ENCODE results near the gene TMEM229B.

TMEM229B gene

DNA sequence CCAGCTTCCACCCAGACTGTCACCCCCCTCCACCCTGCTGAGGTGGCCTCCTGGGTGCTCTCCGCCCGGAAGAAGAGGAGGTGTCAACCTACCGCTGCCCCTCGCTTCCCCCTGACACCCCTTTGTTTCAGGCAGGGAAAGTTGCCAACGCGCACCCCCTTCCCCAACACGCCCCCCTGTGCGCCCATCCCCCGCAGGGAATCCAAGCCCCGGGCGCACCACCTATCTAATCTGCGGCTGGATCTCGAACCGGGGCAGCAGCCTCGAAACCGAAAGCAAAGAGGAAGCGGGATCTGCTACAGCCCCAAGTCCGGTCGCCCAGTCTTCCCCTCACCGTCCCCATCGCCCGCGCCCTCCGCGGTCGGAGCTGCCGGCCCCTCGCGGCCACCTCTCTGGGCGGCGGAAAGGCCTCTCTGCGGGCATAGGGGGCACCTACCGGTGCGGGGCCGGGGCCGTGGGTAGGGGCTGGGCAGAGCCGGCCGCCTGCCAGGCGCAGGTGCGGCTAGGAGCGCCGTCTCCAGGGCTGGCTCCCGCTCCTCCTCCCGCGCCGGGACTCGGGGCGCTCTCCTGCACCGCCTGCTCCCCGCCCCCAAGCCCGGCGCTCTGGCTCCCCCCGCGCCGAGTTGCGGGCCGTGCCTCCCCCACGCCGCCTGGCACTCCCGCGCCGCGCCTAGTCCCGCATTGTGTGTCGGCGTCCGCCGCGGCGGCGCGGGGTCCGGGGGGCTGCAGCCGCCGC, 26.3 kb upstream of the TMEM229B start:
- DNase-seq (ENCODE audit: low spot score), result peak; percentile 33

DNA sequence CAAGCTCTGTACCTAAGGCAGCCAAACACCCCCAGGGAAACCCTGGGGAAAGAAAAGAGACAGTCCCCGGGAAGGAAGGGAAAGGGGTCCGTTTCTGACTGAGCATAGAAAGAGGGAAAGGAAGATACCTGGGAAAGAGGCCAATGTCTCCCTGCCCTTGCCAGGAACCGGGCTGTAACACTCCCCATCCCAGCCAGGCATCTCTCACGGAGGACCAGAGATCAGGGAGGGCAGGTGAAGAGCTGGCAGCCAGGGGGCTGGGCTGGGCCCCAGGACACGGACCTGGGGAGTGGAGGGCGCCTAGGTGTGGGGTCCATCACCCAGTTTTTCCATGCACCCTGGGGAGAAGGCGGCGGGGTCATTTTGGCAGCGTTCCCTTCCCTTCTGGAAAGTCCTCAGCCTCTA, 25.7 kb upstream of the TMEM229B start:
- no peak for DNase-seq (ENCODE audit: low spot score)

DNA sequence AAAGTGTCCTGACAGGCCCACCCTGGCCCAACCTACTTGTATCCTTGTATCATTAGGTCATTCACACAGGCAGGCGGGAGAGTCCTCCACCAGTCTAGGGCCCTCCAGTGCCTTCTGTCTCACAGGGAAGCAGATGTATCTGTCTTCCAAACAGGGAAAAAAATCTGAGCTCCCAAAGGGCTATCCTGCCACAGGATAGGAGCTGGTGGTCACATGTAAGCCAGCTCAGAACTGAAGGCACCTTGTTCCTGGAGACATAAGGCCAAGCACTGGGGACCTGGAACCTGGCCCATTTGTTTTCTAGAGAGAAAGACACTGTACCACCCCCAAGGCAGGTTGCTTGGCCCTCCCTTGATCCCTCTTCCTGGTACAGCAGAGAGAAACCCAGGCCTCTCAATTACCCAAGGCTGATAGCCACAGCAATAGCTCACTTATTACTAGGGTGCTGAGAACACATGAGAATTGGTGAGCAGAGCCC, 25.1 kb upstream of the TMEM229B start:
- no peak for DNase-seq (ENCODE audit: low spot score)

DNA sequence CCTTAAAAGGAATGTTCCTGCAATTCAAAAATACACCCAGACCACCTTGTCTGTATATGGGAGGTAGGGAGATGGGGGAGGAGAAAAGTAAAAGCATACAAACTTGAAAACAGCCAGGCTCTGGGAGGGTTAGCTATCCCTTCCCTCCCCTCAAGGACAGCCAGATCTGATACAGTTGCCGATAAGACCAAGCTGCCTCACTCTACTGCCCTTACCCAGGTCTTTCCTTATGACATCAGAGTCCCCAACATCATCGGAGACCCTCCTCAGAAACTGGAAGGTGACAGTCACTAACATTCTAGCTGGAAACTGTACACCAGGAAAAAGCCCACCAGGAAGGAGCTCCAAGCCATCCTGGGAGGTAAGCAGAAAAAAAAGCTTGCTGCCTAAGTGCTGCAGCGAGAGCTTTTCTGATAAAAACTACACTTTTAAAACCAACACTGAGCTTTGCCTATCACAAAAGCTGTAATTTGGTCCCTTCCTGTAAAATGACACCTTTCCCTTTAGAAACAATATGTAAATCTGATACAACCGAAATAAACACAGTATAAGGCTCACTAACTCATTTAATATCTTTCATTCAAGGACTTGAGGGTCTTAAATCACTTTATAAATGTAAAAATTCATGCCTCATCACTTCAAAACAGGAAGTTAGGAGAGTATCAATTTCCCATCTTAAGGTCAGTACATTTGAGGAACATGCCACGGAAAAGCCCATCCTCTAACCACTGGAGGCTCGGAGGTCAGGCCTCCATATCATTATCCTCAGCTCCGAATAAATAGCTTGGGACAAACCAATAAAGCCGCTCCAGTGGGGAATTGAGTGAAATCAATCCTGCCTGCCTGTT, 24.2 kb upstream of the TMEM229B start:
- no peak for DNase-seq (ENCODE audit: low spot score)

DNA sequence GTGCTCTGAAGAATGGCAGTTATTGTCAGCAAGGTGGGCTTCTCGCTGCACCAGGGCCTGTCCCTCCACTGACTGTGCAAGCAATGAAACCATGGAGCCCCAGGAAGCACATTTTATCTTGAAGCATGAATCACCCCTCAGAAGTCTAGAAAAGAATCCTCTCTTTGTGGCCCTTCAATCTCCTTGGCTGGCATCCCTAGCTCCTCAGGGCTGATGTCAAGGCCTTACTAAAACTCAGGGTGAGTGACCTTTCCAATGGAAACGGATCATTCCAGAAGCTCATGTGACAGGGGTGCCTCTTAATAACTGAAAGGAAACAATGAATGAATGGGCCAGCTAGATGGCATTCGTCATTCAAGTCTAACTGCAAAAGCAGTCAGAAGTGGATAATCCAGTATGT, 22.3 kb upstream of the TMEM229B start:
- DNase-seq (ENCODE audit: low spot score), result no peak

DNA sequence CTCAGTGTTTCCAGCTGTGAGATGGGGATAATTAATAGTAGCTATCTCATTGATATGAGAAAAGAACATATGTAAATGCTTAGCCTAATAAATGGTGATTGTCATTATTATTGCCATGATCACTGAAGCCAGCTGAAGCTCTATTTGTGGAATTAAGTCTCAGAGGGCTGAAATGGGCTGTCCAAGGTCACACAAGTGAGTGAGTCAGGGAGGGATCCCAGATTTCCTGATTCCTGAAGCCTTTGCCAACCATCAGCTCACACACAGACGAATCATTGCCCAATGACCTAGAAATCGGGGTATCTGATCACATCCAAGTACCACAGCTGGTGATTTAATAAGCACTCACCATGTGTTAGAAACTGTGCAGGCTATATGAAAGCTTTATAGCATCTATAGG, 21.6 kb upstream of the TMEM229B start:
- no peak for DNase-seq (ENCODE audit: low spot score)

DNA sequence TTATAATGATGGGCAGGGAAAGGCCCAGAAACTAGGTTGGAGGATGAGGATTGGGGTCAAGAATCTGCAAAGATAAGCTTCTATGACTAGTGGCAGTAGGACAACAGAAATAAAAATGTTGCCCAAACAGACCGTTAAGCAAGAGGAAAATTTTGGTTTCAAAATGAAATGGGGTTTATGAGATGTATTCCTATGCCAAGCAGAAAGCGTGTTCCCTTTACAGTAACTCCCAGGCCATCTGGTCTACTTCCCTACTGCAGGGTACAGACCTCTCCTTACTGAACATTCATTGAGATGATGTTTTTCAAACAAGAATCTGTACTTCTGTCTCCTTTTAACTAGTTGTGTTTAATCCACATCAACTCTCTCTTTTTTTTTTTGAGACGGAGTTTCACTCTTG, 20.4 kb upstream of the TMEM229B start:
- DNase-seq (ENCODE audit: low spot score), result no peak

DNA sequence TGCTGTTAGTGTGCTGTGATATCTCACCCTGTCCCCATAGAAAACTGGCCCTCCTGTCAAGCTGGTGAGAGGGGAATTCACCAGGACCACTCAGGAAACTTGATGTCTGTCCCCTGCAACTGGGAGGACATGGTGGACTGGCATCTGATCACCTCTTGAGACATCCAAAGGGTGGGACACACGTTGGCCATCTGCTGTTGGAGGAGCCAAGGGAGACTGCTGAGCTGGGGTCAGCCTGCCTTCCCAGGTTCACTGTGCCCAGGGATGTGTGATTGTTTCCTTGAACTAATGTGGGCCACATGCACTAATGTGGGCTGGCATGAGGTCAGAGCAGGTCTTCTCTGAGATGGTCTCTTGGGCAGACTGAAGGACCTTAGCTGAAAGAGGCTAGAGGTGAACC, 16.7 kb upstream of the TMEM229B start:
- DNase-seq (ENCODE audit: low spot score), result no peak

DNA sequence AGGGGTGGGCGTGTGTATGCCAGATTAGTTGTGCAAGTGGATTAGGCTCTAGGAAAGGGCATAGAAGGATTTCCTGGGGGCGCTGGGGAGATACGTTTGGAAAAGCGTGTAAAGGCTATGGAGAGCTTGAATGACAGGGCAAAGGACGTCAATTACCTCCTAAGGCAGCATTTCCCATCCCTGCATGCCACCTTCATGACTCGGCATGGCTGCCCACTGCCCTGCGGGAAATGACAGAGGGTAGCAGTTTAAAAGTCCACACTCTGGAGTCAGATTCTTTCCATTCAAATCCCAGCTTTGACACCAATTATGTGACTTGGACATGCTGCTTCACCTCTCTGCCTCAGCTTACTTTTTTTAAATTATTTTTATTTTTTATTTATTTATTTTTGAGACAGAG, 14.8 kb upstream of the TMEM229B start:
- no peak for DNase-seq (ENCODE audit: low spot score)

DNA sequence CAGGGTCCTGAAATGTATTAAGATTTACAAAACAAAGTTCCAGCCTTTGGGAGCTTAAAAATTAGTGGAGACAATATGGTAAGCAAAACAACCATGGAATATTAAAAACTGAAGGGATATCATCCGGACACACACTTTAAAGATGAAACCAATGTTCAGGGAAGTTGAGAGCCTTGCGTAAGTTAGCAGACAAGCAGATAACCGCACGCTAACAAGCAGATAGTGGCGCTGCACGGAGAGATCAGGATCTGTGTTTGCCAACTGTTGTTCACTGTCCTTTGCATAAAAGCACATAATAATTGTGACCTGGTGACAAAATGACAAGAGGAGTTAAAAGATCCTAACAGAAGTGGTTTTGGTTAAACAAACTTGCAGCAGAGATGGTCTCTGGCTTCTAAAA, 14.3 kb upstream of the TMEM229B start:
- DNase-seq (ENCODE audit: low spot score), result no peak

DNA sequence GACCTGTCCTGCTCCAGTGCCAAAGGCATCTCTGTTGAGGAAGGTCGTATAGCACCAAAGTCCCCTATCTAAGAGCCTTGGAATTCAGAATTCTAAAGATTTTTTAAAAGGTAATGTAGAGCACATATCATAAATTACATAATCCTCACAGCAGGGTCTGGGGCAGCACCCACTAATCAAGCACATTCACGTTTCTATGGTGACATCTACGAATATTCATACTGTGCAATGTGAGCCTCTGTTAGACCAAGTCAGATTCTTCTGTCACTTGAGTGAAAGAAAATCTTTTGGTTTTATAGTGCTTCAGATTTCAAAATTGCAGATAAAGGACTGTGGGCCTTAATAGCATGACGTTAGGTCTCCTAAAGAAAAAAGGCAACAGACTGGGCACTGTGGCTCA, 13.1 kb upstream of the TMEM229B start:
- DNase-seq (ENCODE audit: low spot score), result no peak

DNA sequence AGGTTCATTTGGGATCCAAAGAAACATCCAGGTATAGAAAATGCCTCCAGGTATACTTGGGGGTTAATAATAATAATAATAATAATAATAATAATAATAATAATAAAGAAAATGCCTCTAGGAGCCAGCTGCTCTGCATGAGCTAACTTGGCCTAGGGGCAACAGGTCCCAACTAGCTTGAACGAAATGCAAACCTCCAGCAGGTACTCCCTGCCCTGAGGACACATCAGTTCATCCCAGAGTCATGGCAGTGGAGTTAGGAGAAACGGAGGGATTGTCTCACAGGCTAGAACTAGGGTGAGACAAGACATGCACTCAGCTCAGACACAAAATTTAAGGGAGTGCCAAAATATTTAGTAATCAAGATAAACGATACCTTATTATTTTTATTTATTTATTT, 12.5 kb upstream of the TMEM229B start:
- no peak for DNase-seq (ENCODE audit: low spot score)

DNA sequence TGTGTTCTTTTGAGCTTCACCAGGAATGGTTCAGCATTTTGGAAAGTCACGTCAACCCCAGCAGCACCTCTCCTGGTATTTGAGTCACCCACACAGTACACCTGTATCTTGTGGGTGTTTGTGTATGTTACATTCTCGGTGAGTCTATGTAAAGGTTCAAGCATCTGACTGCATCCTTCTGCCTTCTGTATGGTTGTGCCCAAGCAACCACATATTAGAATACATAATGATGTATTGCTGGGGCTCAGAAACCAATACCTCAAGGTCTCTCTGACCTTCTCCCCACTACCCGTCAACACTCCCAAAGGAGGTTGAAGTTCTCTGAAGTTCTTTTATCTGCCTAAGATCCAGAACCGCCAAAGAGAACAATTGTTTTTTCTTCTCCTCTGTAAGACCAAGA, 9.2 kb upstream of the TMEM229B start:
- DNase-seq (ENCODE audit: low spot score), result no peak

DNA sequence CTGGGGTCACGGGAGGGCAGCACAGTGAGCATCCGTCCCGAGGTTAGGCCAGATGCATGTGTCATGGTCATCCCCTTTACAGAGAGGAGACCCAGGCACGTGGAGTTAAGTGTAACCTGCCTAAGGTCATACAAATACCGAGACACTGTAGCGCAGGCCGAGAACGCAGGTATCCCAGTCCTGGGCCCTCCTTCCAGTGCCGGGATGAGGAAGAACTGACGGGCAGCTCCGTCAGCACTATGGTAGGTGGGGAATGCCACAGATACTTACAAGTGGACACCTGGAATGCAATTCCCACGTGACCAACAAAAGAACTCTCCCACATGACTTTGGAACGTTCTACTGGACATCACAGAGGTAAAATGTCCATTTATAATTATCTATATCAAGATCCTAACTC, 8.7 kb upstream of the TMEM229B start:
- DNase-seq (ENCODE audit: low spot score), result no peak

DNA sequence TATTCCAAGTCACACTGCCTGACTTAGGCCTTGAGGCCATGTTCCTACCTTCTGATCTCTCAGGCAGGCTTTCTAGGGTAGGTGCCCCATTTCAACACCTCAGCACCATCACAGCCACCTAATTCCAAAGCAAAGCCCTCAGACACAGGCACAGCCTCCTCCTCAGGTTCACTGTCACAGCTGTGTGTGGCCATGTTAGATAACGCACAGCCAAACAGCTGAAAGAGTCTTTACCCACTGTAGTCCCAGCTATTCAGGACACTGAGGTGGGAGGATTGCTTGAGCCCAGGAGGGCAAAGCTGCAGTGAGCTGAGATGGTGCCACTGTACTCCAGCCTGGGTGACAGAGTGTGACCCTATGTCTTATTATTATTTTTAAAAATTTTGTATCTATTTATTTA, 7.3 kb upstream of the TMEM229B start:
- DNase-seq (ENCODE audit: low spot score), result no peak

DNA sequence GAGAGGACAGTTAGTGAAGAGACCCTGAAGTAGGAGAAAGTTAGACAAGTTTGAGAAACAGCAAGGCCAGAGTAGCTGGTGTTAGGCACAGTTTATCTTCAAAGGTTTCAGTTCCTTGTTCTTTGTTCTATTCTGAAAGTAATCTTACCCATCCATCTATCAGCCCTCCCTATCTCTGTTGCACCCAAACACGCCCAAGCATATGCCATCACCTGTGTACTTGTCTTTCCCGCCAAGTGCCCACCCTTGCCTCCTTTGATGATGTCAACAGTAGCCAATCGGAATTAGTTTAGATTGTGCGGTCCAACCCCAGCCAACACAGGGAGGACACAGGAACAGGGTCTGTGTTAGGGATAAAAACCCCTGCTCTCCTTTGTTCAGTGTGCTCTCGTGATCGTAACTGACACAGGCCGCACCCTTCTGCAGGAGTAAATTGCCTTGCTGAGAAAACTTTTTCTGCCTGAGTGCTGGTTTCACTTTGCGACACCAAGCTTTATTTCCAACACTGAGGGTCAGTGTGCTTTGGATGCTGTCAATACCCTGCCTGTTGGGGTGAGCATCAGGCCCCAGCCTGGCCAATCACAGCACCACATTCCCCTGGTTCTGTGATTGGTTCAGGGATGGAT, 4.7 kb upstream of the TMEM229B start:
- DNase-seq (ENCODE audit: low spot score), result peak; percentile 7

DNA sequence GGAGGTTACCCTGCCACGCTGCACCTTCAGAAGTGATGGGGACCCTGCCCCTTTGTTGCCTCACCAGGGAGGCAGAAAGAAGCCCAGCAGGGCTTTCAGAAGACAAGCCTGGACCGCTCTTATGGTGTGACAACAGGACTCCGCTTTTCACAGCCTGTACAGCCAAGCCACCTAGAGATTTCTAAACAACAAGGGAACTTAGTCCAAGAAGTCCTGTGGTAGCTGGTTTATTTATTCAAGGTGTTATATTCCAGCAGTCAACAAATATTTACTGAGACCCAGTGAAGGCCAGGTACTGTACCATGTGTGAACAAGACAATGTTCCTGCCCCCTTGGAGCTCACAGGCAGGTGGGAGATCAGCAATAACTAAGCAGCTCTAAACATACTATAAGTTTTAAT, 4.0 kb upstream of the TMEM229B start:
- no peak for DNase-seq (ENCODE audit: low spot score)

DNA sequence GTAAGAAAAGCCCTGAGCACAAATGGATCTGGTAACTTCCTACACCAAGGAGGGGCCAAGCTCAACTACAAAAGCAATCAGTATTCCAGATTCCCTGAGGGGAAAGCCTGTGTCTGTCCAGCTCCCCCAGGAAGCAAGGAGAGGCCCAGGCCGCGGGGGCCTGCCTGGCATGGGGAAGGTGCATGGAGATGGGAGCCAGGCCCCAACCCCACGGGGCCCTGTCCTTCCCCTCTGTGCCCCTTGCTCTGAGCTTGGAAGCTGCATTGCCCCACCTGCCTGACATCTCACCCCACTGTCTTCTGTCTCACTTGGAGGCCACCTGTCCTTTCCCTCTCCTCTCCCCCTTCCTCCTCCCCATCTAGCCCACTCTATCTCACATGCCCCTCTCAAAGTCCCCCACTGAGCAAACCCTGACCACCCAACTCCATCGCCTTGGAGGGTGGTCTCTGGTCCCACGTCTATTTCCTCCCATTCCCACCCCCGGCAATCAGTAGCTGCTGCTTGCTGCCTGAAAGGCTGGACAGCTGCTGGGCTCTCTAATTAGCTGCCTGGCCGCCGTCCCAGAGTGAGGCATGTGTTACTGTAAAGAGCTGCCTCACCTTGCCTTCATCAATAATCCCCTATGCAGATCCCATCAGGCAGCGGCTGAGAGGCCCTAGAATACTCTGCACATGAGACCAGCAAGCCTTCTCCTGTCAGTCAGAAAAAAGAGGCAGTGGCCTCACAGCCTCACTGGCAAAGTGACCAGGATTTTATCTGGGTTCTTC, 3.4 kb upstream of the TMEM229B start:
- DNase-seq (ENCODE audit: low spot score), result no peak

DNA sequence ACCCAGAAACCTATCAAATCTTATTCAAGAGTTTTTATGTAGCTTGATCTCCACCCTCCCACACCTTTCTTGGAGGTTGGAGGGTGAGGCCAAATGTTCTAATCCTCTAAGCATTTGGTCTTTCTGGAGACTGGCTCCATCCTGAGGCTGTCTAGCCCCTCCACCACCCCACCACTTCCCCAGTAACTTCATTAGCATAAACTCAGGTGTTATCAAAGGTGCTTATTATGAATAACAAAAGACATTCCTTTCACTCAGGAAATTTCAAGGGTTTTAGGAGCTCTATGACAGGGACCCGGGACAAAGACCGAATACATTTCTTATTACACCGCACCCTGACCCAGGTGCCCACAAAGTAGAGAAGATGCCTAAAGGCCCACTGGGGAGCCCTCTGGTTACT, 2.8 kb upstream of the TMEM229B start:
- no peak for DNase-seq (ENCODE audit: low spot score)

DNA sequence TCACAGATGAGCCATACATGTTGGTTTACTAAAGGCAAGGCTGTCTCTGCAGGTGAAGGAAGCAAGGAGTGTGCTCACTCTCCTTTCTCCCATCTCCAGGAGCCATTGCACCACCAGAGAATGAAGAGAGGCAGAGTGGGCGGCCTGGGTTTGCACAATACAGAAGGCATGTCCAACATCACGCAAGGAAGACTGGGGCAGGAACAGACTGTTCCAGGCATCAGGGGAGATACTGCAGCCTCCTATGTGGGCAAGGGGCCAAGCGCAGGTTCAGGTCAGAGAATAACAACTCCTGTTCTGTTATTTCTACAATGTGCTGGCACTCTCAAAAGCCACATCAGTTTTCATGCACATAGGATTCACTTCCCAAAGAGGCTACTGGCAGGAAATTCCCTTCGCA, 1.7 kb upstream of the TMEM229B start:
- DNase-seq (ENCODE audit: low spot score), result no peak

DNA sequence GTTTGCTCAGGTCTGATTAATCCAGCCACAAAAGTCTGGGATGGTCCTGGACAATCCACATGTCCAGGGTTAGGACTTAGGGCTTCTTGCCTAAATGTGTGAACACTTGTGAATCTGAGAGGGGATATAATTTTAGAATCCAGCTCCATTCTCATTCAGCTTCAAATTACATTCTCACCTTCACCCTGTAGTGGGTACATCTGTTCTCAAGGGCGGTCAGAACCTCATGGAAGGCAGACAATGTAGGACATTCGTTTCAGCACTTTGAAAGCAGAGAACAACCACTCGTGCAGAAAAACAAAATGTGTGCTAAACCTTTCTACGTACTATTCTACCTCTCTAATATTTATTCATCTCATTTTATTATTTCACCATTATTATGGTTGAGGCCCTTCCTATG, 1.2 kb downstream of the TMEM229B start:
- no peak for DNase-seq (ENCODE audit: low spot score)

DNA sequence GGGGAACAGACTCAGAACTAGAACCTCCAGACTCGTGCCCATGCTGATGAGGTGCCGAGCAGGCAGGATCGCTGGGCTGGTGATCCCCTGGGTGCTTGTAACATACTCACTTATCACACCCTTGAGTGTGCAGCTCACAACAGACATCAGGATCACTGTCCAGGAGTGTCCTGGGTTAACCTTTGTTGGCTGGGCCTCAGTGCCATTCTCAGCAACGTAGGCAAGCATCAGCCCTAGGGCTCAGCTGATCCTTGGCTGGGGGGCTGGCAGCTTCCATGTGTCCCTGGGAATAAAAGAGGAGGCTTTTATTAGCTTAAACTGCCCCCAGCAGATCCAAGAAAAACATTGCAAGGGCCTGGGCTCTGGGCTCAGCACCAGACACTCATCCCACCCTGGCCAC, 1.6 kb downstream of the TMEM229B start:
- DNase-seq (ENCODE audit: low spot score), result no peak
